Esophagus squamous epithelium (tissue), 4 donors: Measurements from ENCODE around the gene LAMA5.

Experiments used
- POLR2A ChIP-seq, 4 donors: fragments of 450-650 bp; IDR thresholded peaks; one replicate each; pipeline ENCODE4 v1.6.1; 2017; ENCODE audit warnings: antibody characterized with exemption in 4 of 4, mild to moderate bottlenecking in 4 of 4, moderate library complexity in 3 of 4
- TF ChIP-seq, protein P1 (sequence below), 6 experiments: fragments of 450-650 bp in 4 of 6; fragments of 200-600 bp in 2 of 6; sonication (generic) in 2 of 6; IDR thresholded peaks; one replicate each; pipeline ENCODE4 v1.5.1; 2016 to 2019; ENCODE audit warnings: antibody characterized with exemption in 6 of 6, mild to moderate bottlenecking in 4 of 6, moderate library complexity in 4 of 6

DNA sequence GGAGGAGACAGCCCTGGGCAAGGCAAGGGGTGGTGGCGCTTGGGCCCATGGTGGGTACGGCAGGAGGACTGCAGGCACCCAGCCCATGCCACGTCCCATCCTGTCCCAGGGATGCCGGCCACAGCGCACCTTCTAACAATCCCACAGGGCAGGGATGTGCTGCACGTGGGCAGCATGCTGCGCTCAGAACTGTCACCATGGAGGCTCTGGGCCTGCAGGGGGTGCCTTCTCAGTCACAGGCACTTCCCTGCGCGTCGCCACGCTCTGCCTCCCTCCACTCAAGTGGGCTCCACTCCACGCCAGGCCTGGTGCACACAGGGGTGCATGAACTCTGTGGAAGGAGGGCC is 37.6 kb upstream of the LAMA5 start:
- TF ChIP-seq, protein P1, sequence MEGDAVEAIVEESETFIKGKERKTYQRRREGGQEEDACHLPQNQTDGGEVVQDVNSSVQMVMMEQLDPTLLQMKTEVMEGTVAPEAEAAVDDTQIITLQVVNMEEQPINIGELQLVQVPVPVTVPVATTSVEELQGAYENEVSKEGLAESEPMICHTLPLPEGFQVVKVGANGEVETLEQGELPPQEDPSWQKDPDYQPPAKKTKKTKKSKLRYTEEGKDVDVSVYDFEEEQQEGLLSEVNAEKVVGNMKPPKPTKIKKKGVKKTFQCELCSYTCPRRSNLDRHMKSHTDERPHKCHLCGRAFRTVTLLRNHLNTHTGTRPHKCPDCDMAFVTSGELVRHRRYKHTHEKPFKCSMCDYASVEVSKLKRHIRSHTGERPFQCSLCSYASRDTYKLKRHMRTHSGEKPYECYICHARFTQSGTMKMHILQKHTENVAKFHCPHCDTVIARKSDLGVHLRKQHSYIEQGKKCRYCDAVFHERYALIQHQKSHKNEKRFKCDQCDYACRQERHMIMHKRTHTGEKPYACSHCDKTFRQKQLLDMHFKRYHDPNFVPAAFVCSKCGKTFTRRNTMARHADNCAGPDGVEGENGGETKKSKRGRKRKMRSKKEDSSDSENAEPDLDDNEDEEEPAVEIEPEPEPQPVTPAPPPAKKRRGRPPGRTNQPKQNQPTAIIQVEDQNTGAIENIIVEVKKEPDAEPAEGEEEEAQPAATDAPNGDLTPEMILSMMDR (IDR thresholded peaks at IDR 0.05): no peak
- TF ChIP-seq POLR2A (IDR thresholded peaks at IDR 0.05): no peak
